Endothelial cell of umbilical vein (primary cell): ENCODE data around the gene CENPVL3.

Experiments
- CTCF ChIP-seq, 2 donors: IDR thresholded peaks; 1 replicate in 1 of 2; 2 replicates in 1 of 2; pipeline ENCODE4 v1.5.1; 2011; ENCODE audit warnings: low read length in 2 of 2, mild to moderate bottlenecking in 2 of 2, moderate library complexity in 2 of 2, control low read depth in 1 of 2, inconsistent platforms in 1 of 2, low read depth in 1 of 2; ENCODE audit not compliant: insufficient read depth in 1 of 2; ENCODE audit errors: extremely low read depth in 1 of 2
- EZH2 ChIP-seq: IDR thresholded peaks from 2 replicates; pipeline ENCODE4 v1.6.1; 2012; ENCODE audit warnings: borderline replicate concordance, low read depth, mild to moderate bottlenecking, moderate library complexity, low read length, inconsistent platforms; ENCODE audit not compliant: severe bottlenecking
- FOS ChIP-seq: IDR thresholded peaks from 2 replicates; pipeline ENCODE4 v1.6.1; 2011; ENCODE audit warnings: mild to moderate bottlenecking, low read length, moderate library complexity, borderline replicate concordance; ENCODE audit not compliant: insufficient read depth
- GATA2 ChIP-seq: IDR thresholded peaks from 2 replicates; pipeline ENCODE4 v1.7.0; 2011; ENCODE audit warnings: low read depth, mild to moderate bottlenecking, moderate library complexity, mixed read lengths, low read length; ENCODE audit not compliant: insufficient read length, insufficient read depth
- JUN ChIP-seq: IDR thresholded peaks from 2 replicates; pipeline ENCODE4 v1.6.1; 2011; ENCODE audit warnings: borderline replicate concordance, low read depth; ENCODE audit not compliant: insufficient read length, insufficient read depth
- MAX ChIP-seq: IDR thresholded peaks from 2 replicates; pipeline ENCODE4 v1.6.1; 2011; ENCODE audit not compliant: insufficient read depth, insufficient read length
- MYC ChIP-seq: IDR thresholded peaks from one replicate; pipeline ENCODE4 v1.6.1; 2011; ENCODE audit warnings: mild to moderate bottlenecking, low read depth, low read length
- POLR2A ChIP-seq: IDR thresholded peaks from 2 replicates; pipeline ENCODE4 v1.6.1; 2012; ENCODE audit warnings: low read depth, mild to moderate bottlenecking, control low read depth, low read length
- POLR2AphosphoS5 ChIP-seq: IDR thresholded peaks from 2 replicates; pipeline ENCODE4 v1.6.1; 2012; ENCODE audit warnings: low read depth, mild to moderate bottlenecking, control low read depth, low read length, moderate library complexity; ENCODE audit not compliant: insufficient read depth

GRCh38 chrX:51608766-51609165 lies 9.9 kb downstream of the CENPVL3 start:
- no peak for TF ChIP-seq JUN
- no peak for TF ChIP-seq MAX
- TF ChIP-seq CTCF (IDR thresholded peaks at IDR 0.05; ENCODE audit: extremely low read depth in 1 of 2, insufficient read depth in 1 of 2, low read depth in 1 of 2, low read length in 2 of 2): no peak
- no peak for TF ChIP-seq MYC
- TF ChIP-seq POLR2A: no peak
- no peak for TF ChIP-seq POLR2AphosphoS5
- TF ChIP-seq EZH2: no peak
- TF ChIP-seq FOS: no peak
- TF ChIP-seq GATA2: no peak
